Ovary (tissue), 9 donors: Measurements from ENCODE around the gene WBP1L. TPM values are rescaled to one million over a fixed set of nuclear protein-coding genes. Genes with fewer than 3 reads are reported as not detected.

Experiments
- DNase-seq, 5 donors: peaks; one replicate each; pipeline ENCODE4 v3.0.0-alpha.2; 2019 to 2020
- H3K27ac ChIP-seq, 2 donors: fragments of 200-600 bp; one replicate each; pipeline versions ENCODE4 v1.5.1 to v1.8.0; 2019 to 2022
- H3K27me3 ChIP-seq: fragments of 200-600 bp; one replicate; pipeline ENCODE4 v1.8.0; 2022
- H3K36me3 ChIP-seq: fragments of 200-600 bp; sonication (generic); one replicate; pipeline ENCODE4 v1.5.1; 2019
- H3K4me1 ChIP-seq: one replicate; pipeline ENCODE4 v1.8.1; 2013; ENCODE audit warnings: mild to moderate bottlenecking, moderate library complexity; ENCODE audit not compliant: insufficient read depth
- H3K4me3 ChIP-seq: fragments of 200-600 bp; sonication (generic); one replicate; pipeline ENCODE4 v1.5.1; 2017
- H3K9me3 ChIP-seq, 2 donors: fragments of 200-600 bp in 1 of 2; sonication (generic) in 1 of 2; one replicate each; pipeline versions ENCODE4 v1.5.1 to v1.8.1; 2013 to 2019; ENCODE audit warnings: mild to moderate bottlenecking in 1 of 2, moderate library complexity in 1 of 2
- CTCF ChIP-seq, 3 donors: fragments of 450-650 bp in 2 of 3; fragments of 200-600 bp in 1 of 3; IDR thresholded peaks; one replicate each; pipeline versions ENCODE4 v1.5.1 to v1.8.0; 2016 to 2022; ENCODE audit warnings: antibody characterized with exemption in 3 of 3, mild to moderate bottlenecking in 1 of 3
- EP300 ChIP-seq: sonication (generic); formaldehyde crosslinking; IDR thresholded peaks from one replicate; pipeline ENCODE4 v1.6.1; 2017; ENCODE audit warnings: antibody characterized with exemption
- POLR2A ChIP-seq: fragments of 450-650 bp; IDR thresholded peaks from one replicate; pipeline ENCODE4 v1.6.1; 2017; ENCODE audit warnings: antibody characterized with exemption, mild to moderate bottlenecking, moderate library complexity
- WGBS, 3 donors: extraction: QIAGEN DNeasy Blood & Tissue Kit in 1 of 3; methylation state at CpG; one replicate each; pipeline versions ENCODE4 v1.1.5 to v1.1.7; 2013 to 2017; 5-methylcytosine and 5-hydroxymethylcytosine counted together
- intact Hi-C, 4 donors: fragments of 100-400 bp; cut with DNase I; formaldehyde crosslinking; loops; one replicate each; pipeline versions ENCODE4 v1.11.0 to v1.15.1; 2022 to 2023
- polyA plus RNA-seq, 2 donors: library from polyadenylated mRNA; stranded (reverse); fragments of 200-250 nt in 1 of 2; fragments of 350-450 nt in 1 of 2; fragmentation: Illumina TruSeq in 1 of 2; extraction: RNeasy Lipid Tissue Mini Kit (QIAGEN cat#74804) in 1 of 2; gene quantifications; one replicate each; pipeline ENCODE4 v1.2.3, GENCODE V29; 2013 to 2014
- total RNA-seq, 7 donors: library from RNA; depleted of rRNA in 2 of 7; stranded (reverse); fragments of >200 nt in 2 of 7; fragmentation: NEBNext Ultra II Directional in 3 of 7; extraction: Animal tissue kit (Norgen Biotek cat#: 25700) in 3 of 7; gene quantifications; one replicate each; pipeline versions ENCODE4 v1.1.0 to v1.2.4, GENCODE V29; 2016 to 2023
- donor health status: DM: no; HTN: no; CAD: no; lungs with moderate emphysema.
- donor health status: DM: no; HTN: no; CAD: no.
- donor health status: Bipolar disorder and iron deficiency.
- donor health status: DM: yes; HTN: yes; CAD: no.
- donor health status: DM: no; HTN: no; CAD: no.
- donor health status: DM: yes; HTN: yes; CAD: no.

WBP1L gene
- total and polyA plus RNA-seq, 9 donors: 40.6 to 71.8 (median 51.1) TPM

- no peak overlapping the region for H3K4me3 ChIP-seq
- 51 to 60% (median 51%) methylated on average over 9 of the region's 9 CpGs for WGBS, 3 donors
- DNase-seq: peak in 3 of 5 donors; percentile 9 to 49 (median 10)
- H3K36me3 ChIP-seq: no peaks in the 10 kb centered on the region
- no peaks in the 10 kb centered on the region for H3K27me3 ChIP-seq
- peak overlapping the region; percentile 43 to 53 for H3K27ac ChIP-seq
- TF ChIP-seq EP300 (peak; percentile 6), POLR2A (no peak)
- intact Hi-C loops: loop anchor here in 1 of 4 donors (5.0 kb wide), 1 partner anchor 65 kb away; no protein-coding TSS in a partner anchor
- peaks cover 12% of the 10 kb centered on the region for H3K4me1 ChIP-seq
- no peaks in the 10 kb centered on the region for H3K9me3 ChIP-seq
Observed at GRCh38 chr10:102752266-102752930, 8.7 kb downstream of the WBP1L start.

GRCh38 chr10:102752934-102753664, 9.4 kb downstream of the WBP1L start:
- intact Hi-C loops: loop anchor here in 1 of 4 donors (5.0 kb wide), 1 partner anchor 64 kb away; no protein-coding TSS in a partner anchor
- Histone ChIP-seq H3K27me3 (no peaks in the 10 kb centered on the region), H3K4me3 (no peak overlapping the region), H3K36me3 (no peaks in the 10 kb centered on the region), H3K9me3 (no peaks in the 10 kb centered on the region), H3K4me1 (peaks cover 12% of the 10 kb centered on the region), H3K27ac (peak overlapping the region; percentile 43 to 53)
- TF ChIP-seq CTCF (IDR thresholded peaks at IDR 0.05): peak in 2 of 3 donors; percentile 53 to 54
- TF ChIP-seq POLR2A: no peak
- DNase-seq: peak in 3 of 5 donors; percentile 27 to 47 (median 38)
- 67 to 72% (median 68%) methylated on average over 4 of the region's 4 CpGs for WGBS, 3 donors

GRCh38 chr10:102753718-102754117, 10.0 kb downstream of the WBP1L start:
- H3K9me3 ChIP-seq: no peaks in the 10 kb centered on the region
- peaks cover 14% of the 10 kb centered on the region for H3K4me1 ChIP-seq
- no peak for TF ChIP-seq EP300
- no peak for TF ChIP-seq CTCF (IDR thresholded peaks at IDR 0.05)
- TF ChIP-seq POLR2A: no peak
- no peaks in the 10 kb centered on the region for H3K27me3 ChIP-seq
- 12 to 18% (median 15%) methylated on average over 1 of the region's 1 CpG for WGBS, 3 donors
- H3K36me3 ChIP-seq: no peaks in the 10 kb centered on the region
- peak overlapping the region in 1 of 2 donors; percentile 30 for H3K27ac ChIP-seq
- intact Hi-C loops: loop anchor here in 1 of 4 donors (5.0 kb wide), 1 partner anchor 64 kb away; no protein-coding TSS in a partner anchor
- DNase-seq: no peak
- H3K4me3 ChIP-seq: no peak overlapping the region

GRCh38 chr10:102757323-102757722, 13.6 kb downstream of the WBP1L start:
- Histone ChIP-seq H3K27ac (no peak overlapping the region), H3K9me3 (no peaks in the 10 kb centered on the region), H3K27me3 (no peaks in the 10 kb centered on the region), H3K4me1 (peaks cover 14% of the 10 kb centered on the region), H3K4me3 (no peak overlapping the region), H3K36me3 (no peaks in the 10 kb centered on the region)
- intact Hi-C loops: no loop called here
- peak in 2 of 5 donors; percentile 11 to 34 for DNase-seq
- no peak for TF ChIP-seq EP300
- no peak for TF ChIP-seq CTCF (IDR thresholded peaks at IDR 0.05)
- no peak for TF ChIP-seq POLR2A
- 91 to 94% (median 94%) methylated on average over 6 of the region's 6 CpGs for WGBS, 3 donors
